ENCODE results near the gene ZNF136. TPM values are rescaled to one million over a fixed set of nuclear protein-coding genes. Genes with fewer than 3 reads are reported as not detected.

ZNF136 gene
- 2.3 TPM for polyA plus RNA-seq (2013, experiment 1 of 2)
- polyA plus RNA-seq (2013, experiment 2 of 2), result 2.7 TPM

DNA sequence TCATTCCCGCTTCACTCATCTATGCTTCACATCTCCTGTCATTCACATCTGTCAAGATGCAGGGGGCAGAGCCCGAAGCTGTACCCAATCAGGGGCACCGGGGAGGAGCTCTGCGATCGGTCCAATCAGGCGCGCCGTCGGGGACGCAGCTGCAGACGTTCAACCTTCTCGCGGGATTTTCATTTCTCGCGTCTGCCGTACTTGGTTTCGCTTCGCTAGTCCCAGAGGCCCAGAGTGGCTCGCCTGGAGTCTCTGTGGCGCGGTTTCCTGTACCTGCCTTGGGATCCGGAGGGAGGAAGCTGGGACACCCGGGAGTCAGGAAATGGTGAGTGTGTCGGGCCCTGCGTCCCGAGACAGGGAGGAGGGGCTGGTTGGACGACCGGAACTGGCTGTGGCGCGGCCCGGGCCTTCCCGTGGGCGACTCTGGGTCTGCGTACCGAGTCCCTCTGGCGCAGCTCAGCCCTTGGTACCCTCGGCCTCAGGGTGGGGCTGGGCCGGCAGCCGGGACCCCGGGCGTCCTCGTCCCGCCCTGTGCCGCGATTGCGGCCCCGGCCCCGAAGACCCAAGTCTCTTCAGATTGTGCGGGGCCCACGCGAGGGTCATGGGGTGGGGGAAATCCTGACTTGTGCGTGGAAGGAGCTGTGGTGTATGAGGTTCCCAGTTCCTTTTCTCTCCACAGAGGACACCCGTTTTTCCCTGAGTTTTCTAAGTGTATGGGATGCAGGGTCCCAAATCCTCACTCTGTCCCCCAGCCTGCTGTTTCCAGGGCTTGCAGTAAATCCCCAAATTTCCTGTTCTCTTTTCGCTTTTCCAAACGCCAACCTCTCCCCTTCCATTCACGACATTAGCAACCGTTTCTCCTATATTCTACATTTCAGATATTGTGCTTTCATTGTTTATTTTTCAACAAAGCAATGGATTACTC lies at the start of gene ZNF136:
Gene ZNF136 (plus strand): TSS at position 215 of the 925 bp plus-strand sequence. CDS start 108 bp downstream, at position 323.
- H3K18ac ChIP-seq (ENCODE audit: low read depth in 1 of 2, low read length in 2 of 2), result peak within 1 kb of the TSS; percentile 87 to 94
- H2BK12ac ChIP-seq (ENCODE audit: low read length in 2 of 2), result no peak within 1 kb of the TSS
- peak within 1 kb of the TSS; percentile 66 for H2BK5ac ChIP-seq (ENCODE audit: low read depth, low read length, poor library complexity, severe bottlenecking)
- H2AFZ ChIP-seq (ENCODE audit: low read depth, low read length), result peak within 1 kb of the TSS; percentile 99
- H4K91ac ChIP-seq (ENCODE audit: low read length), result peak within 1 kb of the TSS; percentile 22
- H3K79me1 ChIP-seq (replicated peaks; ENCODE audit: low read length, poor library complexity, severe bottlenecking), result peaks cover 13% of the 10 kb centered on the region
- no peak within 1 kb of the TSS for H2BK15ac ChIP-seq (ENCODE audit: low read depth, poor library complexity, severe bottlenecking)
- H4K8ac ChIP-seq (ENCODE audit: low read length), result peak within 1 kb of the TSS; percentile 87
- no peaks in the 10 kb centered on the region for H3K9me3 ChIP-seq (ENCODE audit: control insufficient read depth, low read length)
- peak; percentile 97 for DNase-seq
- no peak within 1 kb of the TSS for H3K23ac ChIP-seq (ENCODE audit: low read length in 2 of 2)
- no peaks in the 10 kb centered on the region for H3K27me3 ChIP-seq (ENCODE audit: control insufficient read depth in 1 of 2, insufficient read depth in 1 of 2, low read length in 2 of 2)
- no peaks in the 10 kb centered on the region for H3K4me1 ChIP-seq (ENCODE audit: control insufficient read depth, insufficient read depth, low read depth, low read length)
- H2AK5ac ChIP-seq (ENCODE audit: low read length, severe bottlenecking), result no peak within 1 kb of the TSS
- H3K4me3 ChIP-seq (ENCODE audit: insufficient read depth in 1 of 2, low read depth in 1 of 2, low read length in 2 of 2), result peak within 1 kb of the TSS; percentile 89 to 93
- peak within 1 kb of the TSS; percentile 97 for H3K9ac ChIP-seq (ENCODE audit: low read length)
- H3K27ac ChIP-seq (ENCODE audit: low read length, poor library complexity, severe bottlenecking), result peak within 1 kb of the TSS; percentile 95
- H2BK120ac ChIP-seq (ENCODE audit: low read depth, low read length), result no peak within 1 kb of the TSS
- H3K14ac ChIP-seq (ENCODE audit: low read length in 2 of 2), result peak within 1 kb of the TSS in 1 of 2 experiments; percentile 60
- peaks cover 6 to 13% of the 10 kb centered on the region in 2 experiments for H3K36me3 ChIP-seq (ENCODE audit: control insufficient read depth in 1 of 2, insufficient read depth in 2 of 2, low read depth in 1 of 2, low read length in 2 of 2)
- peak within 1 kb of the TSS in 1 of 2 experiments; percentile 93 for H3K4ac ChIP-seq (ENCODE audit: low read depth in 1 of 2, low read length in 2 of 2)
- peak within 1 kb of the TSS; percentile 73 for H3K4me2 ChIP-seq (ENCODE audit: low read length, poor library complexity, severe bottlenecking)
- WGBS, result under 1% methylated on average over 47 of the region's 57 CpGs

- H3K36me3 ChIP-seq (ENCODE audit: control insufficient read depth in 1 of 2, insufficient read depth in 2 of 2, low read depth in 1 of 2, low read length in 2 of 2), result peaks cover 7 to 38% of the 10 kb centered on the region in 2 experiments
- 94% methylated on average over 4 of the region's 5 CpGs for WGBS
- H2BK5ac ChIP-seq (ENCODE audit: low read depth, low read length, poor library complexity, severe bottlenecking), result no peak overlapping the region
- no peak overlapping the region for H3K4ac ChIP-seq (ENCODE audit: low read depth in 1 of 2, low read length in 2 of 2)
- peaks cover 52% of the 10 kb centered on the region for H3K9me3 ChIP-seq (ENCODE audit: control insufficient read depth, low read length)
- no peak overlapping the region for H3K14ac ChIP-seq (ENCODE audit: low read length in 2 of 2)
- H2AFZ ChIP-seq (ENCODE audit: low read depth, low read length), result no peak overlapping the region
- no peak overlapping the region for H2AK5ac ChIP-seq (ENCODE audit: low read length, severe bottlenecking)
- no peak overlapping the region for H3K27ac ChIP-seq (ENCODE audit: low read length, poor library complexity, severe bottlenecking)
- H2BK12ac ChIP-seq (ENCODE audit: low read length in 2 of 2), result no peak overlapping the region
- H3K9ac ChIP-seq (ENCODE audit: low read length), result no peak overlapping the region
- H2BK120ac ChIP-seq (ENCODE audit: low read depth, low read length), result no peak overlapping the region
- H3K79me1 ChIP-seq (replicated peaks; ENCODE audit: low read length, poor library complexity, severe bottlenecking), result no peaks in the 10 kb centered on the region
- peak overlapping the region in 1 of 2 experiments; percentile 37 for H3K4me3 ChIP-seq (ENCODE audit: insufficient read depth in 1 of 2, low read depth in 1 of 2, low read length in 2 of 2)
- H4K91ac ChIP-seq (ENCODE audit: low read length), result no peak overlapping the region
- no peaks in the 10 kb centered on the region for H3K27me3 ChIP-seq (ENCODE audit: control insufficient read depth in 1 of 2, insufficient read depth in 1 of 2, low read length in 2 of 2)
- H3K4me2 ChIP-seq (ENCODE audit: low read length, poor library complexity, severe bottlenecking), result no peak overlapping the region
- H4K8ac ChIP-seq (ENCODE audit: low read length), result no peak overlapping the region
- no peak overlapping the region for H2BK15ac ChIP-seq (ENCODE audit: low read depth, poor library complexity, severe bottlenecking)
- no peak overlapping the region for H3K18ac ChIP-seq (ENCODE audit: low read depth in 1 of 2, low read length in 2 of 2)
- no peaks in the 10 kb centered on the region for H3K4me1 ChIP-seq (ENCODE audit: control insufficient read depth, insufficient read depth, low read depth, low read length)
- no peak for DNase-seq
- no peak overlapping the region for H3K23ac ChIP-seq (ENCODE audit: low read length in 2 of 2)
These were observed 49.8 kb upstream of the ZNF136 start for GRCh38 chr19:12113121-12113520.

GRCh38 chr19:12117201-12117970 lies 45.5 kb upstream of the ZNF136 start:
- Histone ChIP-seq H3K18ac (ENCODE audit: low read depth in 1 of 2, low read length in 2 of 2) (no peak overlapping the region), H2BK5ac (ENCODE audit: low read depth, low read length, poor library complexity, severe bottlenecking) (no peak overlapping the region), H3K9me3 (ENCODE audit: control insufficient read depth, low read length) (peaks cover 32% of the 10 kb centered on the region), H4K8ac (ENCODE audit: low read length) (no peak overlapping the region), H3K36me3 (ENCODE audit: control insufficient read depth in 1 of 2, insufficient read depth in 2 of 2, low read depth in 1 of 2, low read length in 2 of 2) (peaks cover 7 to 12% of the 10 kb centered on the region in 2 experiments), H3K4ac (ENCODE audit: low read depth in 1 of 2, low read length in 2 of 2) (no peak overlapping the region), H2AK5ac (ENCODE audit: low read length, severe bottlenecking) (no peak overlapping the region), H2AFZ (ENCODE audit: low read depth, low read length) (no peak overlapping the region), H2BK12ac (ENCODE audit: low read length in 2 of 2) (no peak overlapping the region), H3K4me2 (ENCODE audit: low read length, poor library complexity, severe bottlenecking) (no peak overlapping the region), H3K9ac (ENCODE audit: low read length) (no peak overlapping the region), H2BK120ac (ENCODE audit: low read depth, low read length) (no peak overlapping the region), H3K14ac (ENCODE audit: low read length in 2 of 2) (no peak overlapping the region), H2BK15ac (ENCODE audit: low read depth, poor library complexity, severe bottlenecking) (no peak overlapping the region), H3K23ac (ENCODE audit: low read length in 2 of 2) (no peak overlapping the region), H4K91ac (ENCODE audit: low read length) (no peak overlapping the region), H3K27ac (ENCODE audit: low read length, poor library complexity, severe bottlenecking) (no peak overlapping the region), H3K27me3 (ENCODE audit: control insufficient read depth in 1 of 2, insufficient read depth in 1 of 2, low read length in 2 of 2) (no peaks in the 10 kb centered on the region), H3K4me1 (ENCODE audit: control insufficient read depth, insufficient read depth, low read depth, low read length) (no peaks in the 10 kb centered on the region), H3K79me1 (replicated peaks; ENCODE audit: low read length, poor library complexity, severe bottlenecking) (no peaks in the 10 kb centered on the region), H3K4me3 (ENCODE audit: insufficient read depth in 1 of 2, low read depth in 1 of 2, low read length in 2 of 2) (no peak overlapping the region)
- no peak for DNase-seq
- 94% methylated on average over 32 of the region's 33 CpGs for WGBS

GRCh38 chr19:12126707-12127106 lies 36.2 kb upstream of the ZNF136 start:
- H2BK12ac ChIP-seq (ENCODE audit: low read length in 2 of 2), result no peak overlapping the region
- no peak overlapping the region for H2BK120ac ChIP-seq (ENCODE audit: low read depth, low read length)
- H3K9me3 ChIP-seq (ENCODE audit: control insufficient read depth, low read length), result peaks cover 19% of the 10 kb centered on the region
- H2AK5ac ChIP-seq (ENCODE audit: low read length, severe bottlenecking), result no peak overlapping the region
- H3K27ac ChIP-seq (ENCODE audit: low read length, poor library complexity, severe bottlenecking), result no peak overlapping the region
- no peak overlapping the region for H3K4ac ChIP-seq (ENCODE audit: low read depth in 1 of 2, low read length in 2 of 2)
- H4K8ac ChIP-seq (ENCODE audit: low read length), result no peak overlapping the region
- no peak overlapping the region for H2BK5ac ChIP-seq (ENCODE audit: low read depth, low read length, poor library complexity, severe bottlenecking)
- H2AFZ ChIP-seq (ENCODE audit: low read depth, low read length), result no peak overlapping the region
- no peak overlapping the region for H3K4me2 ChIP-seq (ENCODE audit: low read length, poor library complexity, severe bottlenecking)
- no peak overlapping the region for H2BK15ac ChIP-seq (ENCODE audit: low read depth, poor library complexity, severe bottlenecking)
- no peak overlapping the region for H3K9ac ChIP-seq (ENCODE audit: low read length)
- no peaks in the 10 kb centered on the region for H3K79me1 ChIP-seq (replicated peaks; ENCODE audit: low read length, poor library complexity, severe bottlenecking)
- WGBS, result 33% methylated on average over 2 of the region's 2 CpGs
- no peak overlapping the region for H4K91ac ChIP-seq (ENCODE audit: low read length)
- no peak for DNase-seq
- no peaks in the 10 kb centered on the region for H3K4me1 ChIP-seq (ENCODE audit: control insufficient read depth, insufficient read depth, low read depth, low read length)
- H3K36me3 ChIP-seq (ENCODE audit: control insufficient read depth in 1 of 2, insufficient read depth in 2 of 2, low read depth in 1 of 2, low read length in 2 of 2), result peaks cover 4 to 6% of the 10 kb centered on the region in 2 experiments
- H3K14ac ChIP-seq (ENCODE audit: low read length in 2 of 2), result no peak overlapping the region
- no peak overlapping the region for H3K18ac ChIP-seq (ENCODE audit: low read depth in 1 of 2, low read length in 2 of 2)
- no peaks in the 10 kb centered on the region for H3K27me3 ChIP-seq (ENCODE audit: control insufficient read depth in 1 of 2, insufficient read depth in 1 of 2, low read length in 2 of 2)
- H3K4me3 ChIP-seq (ENCODE audit: insufficient read depth in 1 of 2, low read depth in 1 of 2, low read length in 2 of 2), result no peak overlapping the region
- H3K23ac ChIP-seq (ENCODE audit: low read length in 2 of 2), result no peak overlapping the region
